NCI-H1048 (cell line): ENCODE data around the gene CYP4F2.
"Not testable (repeated sequence)": the region's sequence is repeated elsewhere in the genome, so short reads cannot be mapped to it uniquely, and the experiment has no call there.

Experiments
- DNase-seq: peaks from one replicate; lab custom pipeline; 2025; lab: John Stamatoyannopoulos, UW

Gene CYP4F2

DNA sequence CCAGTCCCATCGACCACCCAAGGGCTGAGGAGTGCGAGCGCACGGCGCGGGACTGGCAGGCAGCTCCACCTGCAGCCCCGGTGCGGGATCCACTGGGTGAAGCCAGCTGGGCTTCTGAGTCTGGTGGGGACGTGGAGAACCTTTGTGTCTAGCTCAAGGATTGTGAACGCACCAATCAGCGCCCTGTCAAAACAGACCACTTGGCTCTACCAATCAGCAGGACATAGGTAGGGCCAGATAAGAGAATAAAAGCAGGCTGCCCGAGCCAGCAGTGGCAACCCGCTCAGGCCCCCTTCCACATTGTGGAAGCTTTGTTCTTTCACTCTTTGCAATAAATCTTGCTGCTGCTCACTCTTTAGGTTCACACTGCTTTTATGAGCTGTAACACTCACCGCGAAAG, 2.2 kb upstream of the CYP4F2 start:
- DNase-seq, result not testable (repeated sequence)

DNA sequence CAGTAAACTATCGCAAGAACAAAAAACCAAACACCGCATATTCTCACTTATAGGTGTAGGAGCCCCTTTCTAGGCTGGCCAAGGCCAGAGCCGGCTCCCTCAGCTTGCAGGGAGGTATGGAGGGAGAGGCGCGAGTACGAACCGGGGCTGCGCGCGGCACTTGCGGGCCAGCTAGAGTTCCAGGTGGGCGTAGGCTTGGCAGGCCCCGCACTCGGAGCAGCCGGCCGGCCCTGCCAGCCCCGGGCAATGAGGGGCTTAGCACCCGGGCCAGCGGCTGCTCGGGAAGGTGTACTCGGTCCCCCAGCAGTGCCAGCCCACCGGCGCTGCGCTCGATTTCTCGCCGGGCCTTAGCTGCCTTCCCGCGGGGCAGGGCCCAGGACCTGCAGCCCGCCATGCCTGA, 1.7 kb upstream of the CYP4F2 start:
- not testable (repeated sequence) for DNase-seq

DNA sequence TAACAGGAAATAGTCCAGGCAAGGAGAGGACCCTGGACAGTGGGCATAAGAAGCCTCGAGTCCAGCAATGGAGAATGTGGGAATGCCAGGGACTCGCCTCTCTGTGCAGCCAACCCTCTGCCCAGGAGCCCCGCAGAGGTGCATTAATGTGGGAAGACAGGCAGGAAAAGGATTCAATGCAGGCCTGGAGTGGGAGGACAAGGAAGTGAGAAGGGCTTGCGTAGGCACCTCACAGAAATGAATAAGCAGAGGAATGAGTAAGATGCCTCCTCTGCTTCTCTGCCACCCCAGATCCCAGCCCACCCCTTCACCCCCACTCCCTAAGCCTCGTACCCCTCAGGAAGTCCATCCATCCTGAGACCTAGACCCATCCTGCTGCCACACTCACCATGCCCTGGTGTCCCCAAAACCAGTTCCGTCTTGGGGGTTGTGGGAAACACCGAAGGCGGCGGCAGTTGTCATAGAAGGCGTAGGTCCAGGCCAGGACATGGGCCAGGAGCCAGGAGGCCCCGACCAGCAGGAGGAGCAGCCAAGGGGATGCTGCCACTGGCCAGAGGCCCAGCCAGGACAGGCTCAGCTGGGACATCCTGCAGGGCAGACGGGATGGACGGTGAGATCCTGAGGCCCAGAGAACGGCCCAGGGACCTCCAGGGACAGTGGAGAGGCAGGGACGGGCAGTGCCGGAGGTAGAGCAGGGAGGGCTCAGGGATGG, 692 bp downstream of the CYP4F2 start:
- DNase-seq, result no peak

DNA sequence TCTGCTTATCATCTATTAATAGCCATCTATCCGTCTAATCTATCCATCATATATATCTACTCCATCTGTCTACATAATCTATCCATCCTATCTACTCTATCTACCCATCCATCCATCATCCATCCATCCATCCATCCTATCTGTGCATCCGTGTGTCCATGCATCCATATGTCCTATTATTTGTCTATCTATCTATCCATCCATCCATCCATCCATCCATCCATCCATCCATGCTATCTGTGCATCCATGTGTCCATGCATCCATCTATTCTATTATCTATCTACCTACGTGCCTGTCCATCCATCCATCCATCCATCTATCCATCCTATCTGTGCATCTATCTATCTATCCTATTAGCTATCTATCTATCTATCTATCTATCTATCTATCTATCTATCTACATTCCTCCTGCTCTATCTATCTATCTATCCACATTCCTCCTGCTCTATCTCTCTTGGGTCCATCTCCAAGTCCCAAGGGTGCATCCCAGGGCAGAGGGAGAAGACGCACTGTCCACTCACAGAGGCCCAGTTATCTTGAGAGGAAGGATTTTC, 1.9 kb downstream of the CYP4F2 start:
- no peak for DNase-seq

DNA sequence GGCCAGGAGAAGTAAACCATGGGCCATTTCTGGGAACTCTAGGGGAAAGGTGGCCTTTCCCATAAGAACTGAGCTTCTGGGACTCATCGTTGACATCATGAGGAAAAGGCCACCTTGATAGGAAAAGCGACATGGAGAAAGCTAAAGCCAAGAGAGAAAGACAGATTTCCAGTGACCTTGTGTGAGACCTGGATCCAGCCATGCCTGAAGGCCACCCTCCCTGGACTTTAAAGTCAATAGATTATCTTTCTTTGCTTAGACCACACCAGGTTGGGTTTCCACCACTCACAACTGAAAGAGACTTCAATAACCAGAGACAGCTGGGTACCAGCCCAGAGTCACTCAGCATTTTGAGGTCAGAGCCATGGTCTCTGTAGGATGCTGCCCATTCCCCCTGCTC, 3.5 kb downstream of the CYP4F2 start:
- no peak for DNase-seq

DNA sequence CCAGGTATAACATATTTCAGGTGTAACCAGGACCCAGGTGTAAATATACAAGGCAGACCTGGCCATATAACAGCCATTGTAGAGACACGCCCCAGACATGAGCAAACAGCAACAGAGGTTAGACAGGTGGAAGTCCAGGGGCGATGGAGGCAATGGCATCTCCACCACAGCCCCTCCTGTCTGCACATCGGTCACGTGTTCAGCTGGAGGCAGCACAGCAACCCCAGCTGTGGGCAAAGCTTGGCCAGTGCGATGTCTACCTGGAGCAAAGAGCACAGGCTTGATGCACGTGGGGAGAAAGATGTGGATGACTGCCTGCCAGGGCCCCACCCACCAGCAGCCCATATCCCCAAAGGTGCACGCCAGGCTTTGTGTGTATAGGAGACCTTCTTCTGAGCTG, 4.4 kb downstream of the CYP4F2 start:
- DNase-seq, result no peak

DNA sequence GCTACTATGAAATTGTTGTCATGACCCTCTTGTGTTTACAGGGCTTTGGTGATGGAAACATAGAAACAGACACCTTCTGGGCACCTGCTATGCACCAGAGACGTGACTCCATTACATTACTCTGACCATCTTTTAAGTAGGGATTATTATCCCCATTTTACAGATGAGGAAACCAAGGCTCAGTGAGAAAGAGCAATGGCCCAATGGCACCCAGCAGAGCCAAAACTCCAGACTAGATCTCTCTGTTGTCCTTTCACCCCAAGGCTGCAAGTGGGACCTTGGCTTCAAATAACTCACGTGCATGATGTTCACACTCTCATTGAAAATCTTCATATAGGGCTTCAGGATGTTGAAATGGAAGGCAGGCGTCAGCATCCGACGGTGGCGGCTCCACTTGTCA, 5.9 kb downstream of the CYP4F2 start:
- no peak for DNase-seq

DNA sequence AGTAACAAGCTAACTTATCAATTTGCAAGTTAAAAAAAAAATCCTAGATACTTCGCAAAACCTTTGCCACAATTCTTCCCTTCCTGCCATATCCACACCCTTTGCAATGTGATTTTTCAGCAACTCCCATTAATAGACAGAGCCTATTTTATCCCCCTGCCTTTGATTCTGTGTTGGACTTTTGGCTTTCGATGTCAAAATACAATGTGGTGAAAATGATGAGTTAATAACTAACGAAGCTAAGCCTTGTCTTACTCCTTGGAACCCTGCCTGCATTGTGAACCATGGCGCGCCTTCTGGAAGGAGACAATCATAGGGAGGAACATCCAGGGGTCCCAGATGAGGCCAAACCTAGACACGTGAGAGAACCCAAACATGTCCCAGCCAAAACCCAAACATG, 6.4 kb downstream of the CYP4F2 start:
- DNase-seq, result no peak

DNA sequence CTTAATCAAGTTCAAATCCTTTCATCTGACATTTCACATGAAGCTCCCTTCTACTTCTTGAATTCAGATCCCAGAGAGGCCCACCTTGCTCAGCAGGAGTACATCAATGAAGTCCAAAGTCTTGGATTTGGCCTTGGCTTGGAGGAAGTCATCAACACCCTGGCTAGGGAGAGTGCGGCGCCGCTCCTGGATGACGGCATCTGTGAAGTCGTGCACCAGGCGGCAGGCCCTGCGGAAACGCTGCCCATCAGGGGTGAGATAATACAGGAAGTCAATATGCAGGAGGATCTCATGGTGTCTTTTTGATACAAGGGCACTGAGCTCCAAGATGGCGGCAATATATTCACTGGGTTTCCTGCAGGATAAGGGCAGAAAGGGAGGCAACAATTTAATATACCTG, 8.5 kb downstream of the CYP4F2 start:
- DNase-seq, result not testable (repeated sequence)

DNA sequence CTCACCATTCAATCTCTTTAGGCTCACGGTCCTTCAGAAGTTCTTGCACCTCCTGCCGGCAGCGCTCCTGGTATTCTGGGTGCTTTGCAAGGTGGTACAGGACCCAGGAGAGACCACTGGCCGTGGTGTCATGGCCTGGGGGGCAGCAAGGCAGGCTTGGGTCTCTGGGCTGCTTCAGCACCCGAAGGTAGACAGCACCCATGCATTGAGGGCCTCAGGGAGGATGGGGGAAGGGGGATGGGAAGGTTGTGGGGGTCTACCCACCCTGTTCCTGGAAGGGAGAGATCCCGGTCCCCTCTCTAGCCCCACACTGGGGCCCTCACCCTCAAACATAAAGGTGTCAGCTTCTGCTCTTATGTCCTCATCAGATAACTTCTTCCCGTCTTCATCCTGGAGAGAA, 12.0 kb downstream of the CYP4F2 start:
- DNase-seq, result no peak

DNA sequence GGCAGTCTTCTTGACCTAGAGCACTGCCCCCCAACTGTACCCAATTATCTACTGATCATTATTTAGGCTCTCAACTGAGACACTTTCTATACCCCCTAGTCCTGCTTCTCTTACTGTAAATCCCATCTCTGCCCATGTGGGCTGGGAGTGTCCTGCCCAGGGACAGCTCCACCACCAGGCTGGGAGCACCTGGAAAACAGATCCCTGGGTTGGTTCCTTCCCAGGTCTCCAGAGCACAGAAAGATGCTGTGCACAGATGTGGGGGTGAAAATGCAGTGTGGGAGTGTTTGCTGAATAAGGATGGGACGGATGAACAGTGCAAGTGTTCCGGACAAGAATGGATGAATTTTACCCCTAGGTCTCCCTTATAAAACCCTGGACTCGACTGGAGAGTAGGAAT, 12.7 kb downstream of the CYP4F2 start:
- DNase-seq, result no peak

DNA sequence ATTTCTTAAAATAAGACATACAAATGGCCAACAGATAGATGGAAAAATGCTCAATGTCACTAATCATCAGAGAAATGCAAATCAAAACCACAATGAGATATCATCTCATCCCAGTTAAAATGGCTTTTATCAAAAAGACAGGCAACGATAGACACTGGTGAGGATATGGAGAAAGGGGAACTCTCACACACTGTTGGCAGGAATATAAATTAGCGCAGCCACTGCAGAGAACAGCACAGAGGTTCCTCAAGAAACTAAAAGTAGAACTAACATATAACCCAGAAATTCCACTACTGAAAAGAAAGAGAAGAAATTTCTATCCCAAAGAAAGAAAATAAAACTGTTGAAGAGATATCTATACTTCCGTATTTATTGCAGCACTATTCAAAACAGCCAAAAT, 14.5 kb downstream of the CYP4F2 start:
- not testable (repeated sequence) for DNase-seq

DNA sequence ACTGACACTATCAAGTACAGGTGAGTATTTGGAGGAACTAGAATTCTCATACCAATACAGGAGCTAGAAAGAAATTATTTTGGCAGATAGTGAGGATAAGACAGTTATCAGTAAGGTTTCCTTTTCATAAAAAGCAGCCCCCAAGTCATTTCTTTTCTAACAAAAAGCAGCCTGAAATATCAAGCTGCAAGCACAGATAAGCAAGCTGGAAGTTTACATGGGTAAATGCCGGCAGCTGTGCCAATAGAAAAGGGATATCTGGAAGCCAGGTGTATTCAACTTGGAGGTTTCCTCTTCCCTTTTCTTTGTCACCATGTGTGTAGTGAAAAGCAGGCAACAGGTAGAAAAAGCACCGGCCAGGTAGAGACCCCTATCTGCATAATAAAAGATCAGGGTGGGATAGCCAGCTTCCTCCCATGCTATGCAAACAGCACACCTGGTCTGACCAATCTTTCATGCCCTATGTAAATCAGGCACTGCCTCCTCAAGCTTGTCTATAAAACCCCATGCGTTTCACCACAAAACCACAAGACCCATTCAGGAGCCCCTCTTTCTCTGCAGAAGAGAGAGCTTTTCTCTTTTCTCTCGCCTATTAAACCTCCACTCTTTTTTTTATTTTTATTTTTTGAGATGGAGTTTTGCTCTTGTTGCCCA, 22.9 kb downstream of the CYP4F2 start:
- no peak for DNase-seq

DNA sequence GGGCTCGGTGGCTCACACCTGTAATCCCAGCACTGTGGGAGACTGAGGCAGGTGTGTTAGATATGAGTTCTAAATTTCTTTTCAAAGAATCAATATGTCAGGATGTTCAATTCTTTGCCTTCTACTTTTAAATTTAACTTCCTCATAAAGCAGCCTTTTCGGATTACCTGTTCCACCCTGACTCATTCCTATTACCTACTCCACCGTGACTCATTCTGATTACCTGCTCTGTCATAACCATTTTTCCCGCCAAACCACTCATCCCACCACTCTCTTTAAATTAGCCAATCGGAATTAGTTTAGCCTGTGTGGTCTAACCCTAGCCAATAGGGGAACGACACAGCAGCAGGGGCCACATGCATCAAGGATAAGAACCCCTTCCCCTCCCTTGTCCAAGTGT, 24.1 kb downstream of the CYP4F2 start:
- DNase-seq, result not testable (repeated sequence)

DNA sequence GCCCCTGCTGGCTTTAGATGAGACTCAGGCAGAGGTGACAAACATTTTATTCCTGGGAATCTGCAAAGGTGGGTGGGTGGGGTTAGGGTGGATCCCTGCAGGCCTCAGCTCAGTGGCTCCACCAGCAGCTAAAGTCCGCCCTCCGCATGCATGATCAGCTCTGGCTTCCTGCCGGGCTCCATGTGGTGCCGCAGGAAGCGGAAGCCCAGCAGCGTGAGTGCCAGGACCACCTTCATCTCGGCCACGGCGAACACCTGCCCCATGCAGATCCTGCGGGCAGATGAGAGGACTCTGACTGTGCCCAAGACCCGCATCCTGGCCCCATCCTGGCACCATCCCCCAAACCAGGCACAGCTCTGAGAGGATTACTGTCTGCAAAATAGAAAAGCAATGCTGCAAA, 26.3 kb downstream of the CYP4F2 start:
- DNase-seq, result no peak

DNA sequence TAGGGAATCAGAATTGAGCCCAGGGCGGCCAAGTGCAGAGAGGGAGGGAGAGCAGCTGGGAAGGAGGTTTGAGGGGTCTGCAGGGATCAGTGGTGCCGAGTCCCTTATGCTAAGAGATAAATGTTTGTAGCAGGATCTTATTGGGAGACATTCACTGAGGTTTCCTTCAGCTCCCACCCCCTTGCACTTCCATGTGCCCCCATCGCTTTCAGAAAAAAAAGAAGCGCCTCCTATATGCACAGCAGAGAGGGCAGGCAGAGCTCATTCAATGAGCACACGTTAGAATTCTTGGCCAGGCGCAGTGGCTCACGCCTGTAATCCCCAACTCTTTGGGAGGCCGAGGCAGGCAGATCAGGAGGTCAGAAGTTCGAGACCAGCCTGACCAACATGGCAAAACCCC, 28.0 kb downstream of the CYP4F2 start:
- DNase-seq, result no peak

DNA sequence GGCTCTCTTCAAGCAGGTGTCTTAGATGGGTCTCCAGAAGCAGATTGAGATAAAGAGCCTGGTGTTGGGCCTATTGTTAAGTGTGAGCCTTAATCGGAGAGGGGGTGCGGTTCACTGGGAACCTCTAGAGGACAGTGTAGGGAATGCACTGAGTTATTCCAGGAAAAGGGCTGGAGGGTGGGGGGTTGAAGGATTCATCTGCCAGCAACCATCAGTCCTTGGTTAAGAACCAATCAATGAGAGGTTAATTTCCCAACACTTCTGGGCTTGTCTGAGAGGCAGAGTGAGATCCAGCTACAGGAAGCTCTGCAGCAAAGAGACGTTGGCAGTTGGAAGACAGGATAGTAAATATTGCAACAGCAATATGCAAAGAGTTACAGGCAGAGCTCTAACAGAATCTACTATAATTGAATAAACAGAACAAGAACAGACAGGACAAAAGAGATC, 28.7 kb downstream of the CYP4F2 start:
- DNase-seq, result no peak

DNA sequence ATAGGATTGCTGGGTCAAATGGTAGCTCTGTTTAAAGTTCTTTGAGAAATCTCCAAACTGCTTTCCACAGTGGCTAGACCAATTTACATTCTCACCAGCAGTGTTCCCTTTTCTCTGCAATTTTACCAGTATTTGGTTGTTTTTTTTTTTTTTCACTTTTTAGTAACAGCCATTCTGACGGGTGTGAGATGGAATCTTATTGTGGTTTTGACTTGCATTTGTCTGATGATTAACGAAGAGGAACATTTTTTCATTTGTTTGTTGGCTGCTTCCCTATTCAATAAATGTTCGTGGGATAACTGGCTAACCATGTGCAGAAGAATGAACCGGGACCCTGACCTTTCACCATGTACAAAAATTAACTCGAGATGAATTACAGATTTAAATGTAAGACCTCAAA, 31.2 kb downstream of the CYP4F2 start:
- no peak for DNase-seq

DNA sequence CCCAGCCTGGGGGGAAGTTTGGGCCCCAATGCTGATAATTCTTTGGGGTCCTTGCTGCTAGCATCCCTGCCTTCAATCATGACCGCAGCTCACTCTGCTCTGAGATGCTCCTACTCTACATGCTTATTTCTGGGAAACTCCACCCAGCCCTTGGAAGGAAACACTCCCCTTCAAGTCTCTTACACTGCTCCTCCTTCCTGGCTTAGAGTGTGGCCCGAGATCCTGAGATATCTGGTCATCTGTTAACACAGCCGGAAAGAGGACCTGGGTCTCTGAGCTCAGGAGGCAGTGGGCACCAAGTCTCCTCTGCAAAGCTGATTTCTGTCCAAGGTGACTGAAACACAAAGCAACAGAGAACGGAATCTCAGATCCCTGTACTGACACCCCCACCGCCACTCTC, 33.0 kb downstream of the CYP4F2 start:
- no peak for DNase-seq

DNA sequence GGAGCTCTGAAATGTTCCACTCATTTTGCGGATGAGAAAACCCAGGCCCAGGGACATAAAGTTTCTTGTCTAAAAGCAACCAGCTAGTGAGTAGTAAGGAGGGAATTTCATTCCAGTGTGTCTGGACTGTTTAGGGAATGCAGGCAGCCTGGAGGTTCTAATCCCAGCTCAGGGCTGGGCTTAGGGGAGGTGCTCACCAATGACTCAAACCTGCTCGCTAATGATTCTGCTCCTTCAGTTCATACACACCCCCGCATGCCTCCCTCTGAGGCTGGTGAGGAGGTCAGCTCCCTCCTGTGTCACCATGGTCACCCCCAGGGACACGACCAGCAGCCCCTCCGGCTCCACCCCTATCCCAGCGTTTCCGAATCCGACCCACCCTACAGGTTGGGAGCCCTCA, 34.6 kb downstream of the CYP4F2 start:
- DNase-seq, result no peak

DNA sequence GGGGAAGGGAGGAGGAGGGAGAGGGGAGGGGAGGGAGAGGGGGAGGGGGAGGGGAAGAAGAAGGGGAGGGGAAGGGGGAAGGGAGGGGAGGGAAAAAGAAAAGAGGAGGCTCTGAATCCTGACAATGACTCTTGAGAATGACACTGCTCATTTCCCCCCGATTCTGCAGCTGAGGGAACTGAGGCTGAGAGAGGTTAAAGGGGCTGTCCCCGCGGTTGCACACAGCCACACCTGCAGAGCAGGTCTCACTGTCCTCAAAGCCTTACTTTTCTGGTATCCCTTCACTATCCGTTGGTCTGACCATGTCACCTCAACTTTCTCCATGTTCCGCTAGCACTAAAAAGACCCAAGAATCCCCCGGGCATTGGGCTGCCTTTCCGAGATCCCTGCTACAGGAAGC, 35.4 kb downstream of the CYP4F2 start:
- no peak for DNase-seq

DNA sequence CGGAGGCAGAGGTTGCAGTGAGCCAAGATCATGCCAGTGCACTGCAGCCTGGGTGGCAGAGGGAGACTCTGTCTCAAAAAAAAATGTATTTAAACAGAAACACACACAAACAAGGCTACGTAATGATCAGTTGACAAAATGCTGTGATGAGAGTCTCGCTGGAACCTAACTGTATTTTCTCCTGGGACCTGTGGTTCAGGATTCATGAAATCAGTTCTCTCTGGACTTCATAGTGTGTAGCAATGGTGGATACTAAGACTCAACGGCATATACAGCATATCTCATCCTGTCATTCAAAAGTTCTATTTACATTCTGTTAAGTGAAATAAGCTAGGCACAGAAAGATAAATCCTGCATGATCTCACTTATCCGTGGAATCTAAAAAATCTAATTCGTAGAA, 37.4 kb downstream of the CYP4F2 start:
- no peak for DNase-seq

DNA sequence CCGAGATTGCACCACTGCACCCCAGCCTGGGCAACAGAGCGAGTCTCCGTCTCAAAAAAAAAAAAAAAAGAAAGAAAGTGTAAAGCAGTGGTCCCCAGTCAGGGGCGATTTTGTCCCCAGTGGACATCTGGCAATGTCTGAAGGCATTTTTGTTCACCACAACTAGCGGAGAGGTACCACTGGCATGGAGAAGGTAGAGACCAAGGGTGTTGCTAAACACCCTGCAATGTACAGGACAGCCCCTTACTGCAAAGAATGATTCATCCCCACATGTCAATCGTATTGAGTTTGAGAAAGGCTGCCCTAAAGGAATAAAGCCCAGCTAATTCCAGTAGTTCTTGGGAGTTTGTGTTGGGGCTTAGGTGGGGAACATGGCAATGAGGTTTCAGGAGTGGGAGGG, 38.7 kb downstream of the CYP4F2 start:
- no peak for DNase-seq

DNA sequence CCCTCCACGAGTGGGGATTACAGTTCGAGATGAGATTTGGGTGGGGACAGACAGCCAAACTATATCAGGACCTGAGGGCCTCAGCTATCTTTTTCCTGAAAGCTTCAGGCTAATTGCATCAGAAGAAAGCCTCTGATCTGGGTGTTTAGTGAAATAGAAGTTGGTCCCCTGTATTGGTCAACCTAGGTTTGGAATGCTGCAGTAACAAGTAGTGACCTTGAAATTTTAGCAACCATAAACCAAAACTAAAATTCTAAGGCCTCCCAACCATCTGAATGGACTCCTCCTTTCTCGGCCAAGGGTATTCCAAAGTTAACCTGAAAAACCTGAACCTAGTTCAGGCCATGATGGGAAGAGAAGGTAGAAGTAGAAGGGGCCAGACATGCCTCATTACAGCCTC, 47.5 kb downstream of the CYP4F2 start:
- DNase-seq, result no peak
